NCI-H2171 treated with DMSO at 0.1 percent for 48 hours (cell line): Measurements from ENCODE around the gene WDTC1.
"Not testable (repeated sequence)": the region's sequence is repeated elsewhere in the genome, so short reads cannot be mapped to it uniquely, and the experiment has no call there.

ENCODE experiments used
- DNase-seq: peaks from one replicate; lab custom pipeline; 2025; lab: John Stamatoyannopoulos, UW

The WDTC1 gene

GRCh38 chr1:27234049-27234882 lies at the start of gene WDTC1:
WDTC1 (plus strand) TSS chr1:27234632; CDS start chr1:27261055, 26,423 bp downstream.
- DNase-seq: peak; percentile 95

- DNase-seq: not testable (repeated sequence)
Observed at GRCh38 chr1:27184665-27185064, 49.8 kb upstream of the WDTC1 start.

- no peak for DNase-seq
Observed at GRCh38 chr1:27192039-27192529, 42.3 kb upstream of the WDTC1 start.

GRCh38 chr1:27193194-27193593 lies 41.2 kb upstream of the WDTC1 start:
- DNase-seq: no peak

GRCh38 chr1:27201295-27201694 lies 33.1 kb upstream of the WDTC1 start:
- DNase-seq: no peak

- DNase-seq: no peak
Observed at GRCh38 chr1:27203946-27204345, 30.5 kb upstream of the WDTC1 start.

GRCh38 chr1:27207238-27207637 lies 27.2 kb upstream of the WDTC1 start:
- DNase-seq: not testable (repeated sequence)

- not testable (repeated sequence) for DNase-seq
Observed at GRCh38 chr1:27208143-27208850, 26.1 kb upstream of the WDTC1 start.

GRCh38 chr1:27216466-27216865 lies 18.0 kb upstream of the WDTC1 start:
- DNase-seq: no peak

GRCh38 chr1:27217401-27217800 lies 17.0 kb upstream of the WDTC1 start:
- DNase-seq: no peak

- DNase-seq: no peak
Observed at GRCh38 chr1:27218736-27219135, 15.7 kb upstream of the WDTC1 start.

- no peak for DNase-seq
Observed at GRCh38 chr1:27220096-27220495, 14.3 kb upstream of the WDTC1 start.

GRCh38 chr1:27220702-27221497 lies 13.5 kb upstream of the WDTC1 start:
- not testable (repeated sequence) for DNase-seq

- no peak for DNase-seq
Observed at GRCh38 chr1:27225621-27226020, 8.8 kb upstream of the WDTC1 start.

- DNase-seq: no peak
Observed at GRCh38 chr1:27227765-27228164, 6.7 kb upstream of the WDTC1 start.

GRCh38 chr1:27233667-27234048 lies 774 bp upstream of the WDTC1 start:
- no peak for DNase-seq

GRCh38 chr1:27235827-27236226 lies 1.4 kb downstream of the WDTC1 start:
- DNase-seq: no peak

GRCh38 chr1:27237112-27237511 lies 2.7 kb downstream of the WDTC1 start:
- no peak for DNase-seq

- peak; percentile 30 for DNase-seq
Observed at GRCh38 chr1:27238032-27238431, 3.6 kb downstream of the WDTC1 start.

- DNase-seq: no peak
Observed at GRCh38 chr1:27241677-27242076, 7.2 kb downstream of the WDTC1 start.

- DNase-seq: not testable (repeated sequence)
Observed at GRCh38 chr1:27243665-27244064, 9.2 kb downstream of the WDTC1 start.

- no peak for DNase-seq
Observed at GRCh38 chr1:27246194-27246593, 11.8 kb downstream of the WDTC1 start.
